Endothelial cell of umbilical vein (primary cell): ENCODE results near the gene RNF130.

Experiments used
- EZH2 ChIP-seq: IDR thresholded peaks from 2 replicates; pipeline ENCODE4 v1.6.1; 2012; ENCODE audit warnings: borderline replicate concordance, low read depth, mild to moderate bottlenecking, moderate library complexity, low read length, inconsistent platforms; ENCODE audit not compliant: severe bottlenecking
- POLR2A ChIP-seq: IDR thresholded peaks from 2 replicates; pipeline ENCODE4 v1.6.1; 2012; ENCODE audit warnings: low read depth, mild to moderate bottlenecking, control low read depth, low read length
- POLR2AphosphoS5 ChIP-seq: IDR thresholded peaks from 2 replicates; pipeline ENCODE4 v1.6.1; 2012; ENCODE audit warnings: low read depth, mild to moderate bottlenecking, control low read depth, low read length, moderate library complexity; ENCODE audit not compliant: insufficient read depth
- TF ChIP-seq, protein P1 (sequence below), 2 donors: IDR thresholded peaks; 1 replicate in 1 of 2; 2 replicates in 1 of 2; pipeline ENCODE4 v1.5.1; 2011; ENCODE audit warnings: low read length in 2 of 2, mild to moderate bottlenecking in 2 of 2, moderate library complexity in 2 of 2, control low read depth in 1 of 2, inconsistent platforms in 1 of 2, low read depth in 1 of 2; ENCODE audit not compliant: insufficient read depth in 1 of 2; ENCODE audit errors: extremely low read depth in 1 of 2

DNA sequence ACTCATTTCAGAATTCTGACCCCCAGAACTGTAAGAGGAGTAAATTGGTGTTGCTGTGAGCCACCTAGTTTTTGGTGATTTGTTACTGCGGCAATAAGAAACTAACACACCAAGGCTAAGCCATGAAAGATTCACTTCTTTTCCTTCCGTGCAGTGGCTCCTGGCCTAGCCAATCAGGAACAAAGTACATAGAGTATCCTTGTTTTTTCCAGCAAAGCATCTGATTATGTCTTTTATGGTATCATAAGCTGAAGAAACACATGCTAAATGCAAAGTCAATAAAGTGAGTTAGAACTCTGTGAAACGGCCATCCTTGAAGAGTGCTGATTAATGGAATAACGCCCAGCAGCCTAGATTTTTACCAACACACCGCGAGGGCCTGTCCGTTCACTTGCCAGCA is 11.4 kb downstream of the RNF130 start:
- TF ChIP-seq, protein P1, sequence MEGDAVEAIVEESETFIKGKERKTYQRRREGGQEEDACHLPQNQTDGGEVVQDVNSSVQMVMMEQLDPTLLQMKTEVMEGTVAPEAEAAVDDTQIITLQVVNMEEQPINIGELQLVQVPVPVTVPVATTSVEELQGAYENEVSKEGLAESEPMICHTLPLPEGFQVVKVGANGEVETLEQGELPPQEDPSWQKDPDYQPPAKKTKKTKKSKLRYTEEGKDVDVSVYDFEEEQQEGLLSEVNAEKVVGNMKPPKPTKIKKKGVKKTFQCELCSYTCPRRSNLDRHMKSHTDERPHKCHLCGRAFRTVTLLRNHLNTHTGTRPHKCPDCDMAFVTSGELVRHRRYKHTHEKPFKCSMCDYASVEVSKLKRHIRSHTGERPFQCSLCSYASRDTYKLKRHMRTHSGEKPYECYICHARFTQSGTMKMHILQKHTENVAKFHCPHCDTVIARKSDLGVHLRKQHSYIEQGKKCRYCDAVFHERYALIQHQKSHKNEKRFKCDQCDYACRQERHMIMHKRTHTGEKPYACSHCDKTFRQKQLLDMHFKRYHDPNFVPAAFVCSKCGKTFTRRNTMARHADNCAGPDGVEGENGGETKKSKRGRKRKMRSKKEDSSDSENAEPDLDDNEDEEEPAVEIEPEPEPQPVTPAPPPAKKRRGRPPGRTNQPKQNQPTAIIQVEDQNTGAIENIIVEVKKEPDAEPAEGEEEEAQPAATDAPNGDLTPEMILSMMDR (IDR thresholded peaks at IDR 0.05; ENCODE audit: extremely low read depth in 1 of 2, insufficient read depth in 1 of 2, low read depth in 1 of 2, low read length in 2 of 2) = no peak
- TF ChIP-seq POLR2AphosphoS5 = no peak
- TF ChIP-seq POLR2A = no peak
- no peak for TF ChIP-seq EZH2
